Sigmoid colon (tissue), 4 donors: ENCODE measurements around the gene HOXA6.
A peak's percentile ranks its signal among the peaks of the same experiment; 100 is the strongest.

Experiments used
- CTCF ChIP-seq, 4 experiments: fragments of 450-650 bp in 3 of 4; fragments of 200-600 bp in 1 of 4; IDR thresholded peaks; one replicate each; pipeline ENCODE4 v1.5.1; 2016 to 2019; ENCODE audit warnings: antibody characterized with exemption in 4 of 4, mild to moderate bottlenecking in 3 of 4, moderate library complexity in 2 of 4
- POLR2AphosphoS5 ChIP-seq, 4 donors: sonication (generic); formaldehyde crosslinking; IDR thresholded peaks; one replicate each; pipeline ENCODE4 v1.6.1; 2017; ENCODE audit warnings: antibody characterized with exemption in 4 of 4

- peak in 3 of 4 donors; percentile 37 to 65 (median 63) for TF ChIP-seq POLR2AphosphoS5 (IDR thresholded peaks at IDR 0.05)
- no peak for TF ChIP-seq CTCF (IDR thresholded peaks at IDR 0.05)
Observed at GRCh38 chr7:27134392-27134791, 13.2 kb downstream of the HOXA6 start.
